Measurements from ENCODE around the gene RYR1. TPM values are rescaled to one million over a fixed set of nuclear protein-coding genes. Genes with fewer than 3 reads are reported as not detected.

Gene RYR1
- total and polyA plus RNA-seq, 2 donors (not counting 1 experiment from before 2014, with no cell fraction given): 0.43 to 3.8 TPM

DNA sequence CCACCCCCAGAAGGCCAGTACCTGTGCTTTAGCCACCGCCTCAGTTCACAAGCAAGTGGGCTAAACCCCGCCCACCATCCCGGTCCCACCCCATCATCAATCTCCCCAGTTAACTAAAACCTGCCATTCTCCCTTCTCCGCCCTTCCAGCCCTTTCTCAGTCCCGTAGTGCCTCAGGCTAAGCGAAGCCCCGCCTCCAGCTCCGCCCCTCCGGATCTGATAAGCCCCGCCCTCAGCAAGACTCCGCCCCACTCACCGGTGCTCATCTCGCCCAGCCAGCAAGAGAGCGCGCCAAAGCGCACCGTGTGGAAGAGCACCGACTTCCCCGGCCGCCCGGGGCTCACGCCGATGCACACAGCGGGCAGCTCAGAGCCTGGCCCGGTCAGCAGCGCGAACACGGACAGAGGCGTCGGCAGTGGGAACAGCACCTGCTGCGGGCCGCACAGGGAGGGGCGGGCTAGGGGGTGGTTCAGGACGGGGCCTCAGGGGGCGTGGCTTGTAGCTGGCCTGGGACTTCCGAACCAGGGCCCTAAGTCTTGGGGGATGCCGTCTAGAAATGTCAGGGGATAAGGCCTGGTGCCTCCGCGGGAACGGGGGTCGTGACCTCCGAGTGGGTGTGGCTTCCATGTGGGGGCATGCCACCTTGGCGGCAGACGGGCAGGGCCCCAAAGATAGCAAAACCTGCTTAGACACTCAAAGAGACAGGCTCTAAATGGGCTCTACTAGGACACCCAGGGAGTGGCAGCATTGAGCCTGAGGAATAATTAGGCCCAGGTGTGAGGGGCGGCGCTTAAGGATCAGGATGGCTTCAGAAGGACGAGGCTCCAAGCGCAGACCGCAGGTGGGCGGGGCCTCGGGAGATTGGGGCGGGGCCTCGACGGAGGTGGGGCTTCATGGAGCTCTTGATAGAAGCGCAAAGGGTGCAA lies 162.8 kb downstream of the RYR1 start:
- Mint-ChIP-seq H3K4me1 (no peaks in the 10 kb centered on the region), H3K27ac (no peak overlapping the region), H3K4me3 (no peak overlapping the region), H3K27me3 (no peaks in the 10 kb centered on the region), H3K9me3 (ENCODE audit: insufficient read depth) (no peaks in the 10 kb centered on the region)
- peaks cover 4 to 62% of the 10 kb centered on the region in 2 experiments for H3K36me3 ChIP-seq (replicated peaks in 1 of 2; ENCODE audit: control extremely low read depth in 1 of 2, control insufficient read depth in 1 of 2, extremely low read depth in 1 of 2, insufficient read depth in 2 of 2, low read length in 1 of 2)
- ChIA-PET POLR2A (no interaction called here), CTCF (interaction anchor here (0.8 to 1.3 kb wide), 2 partner anchors 38 to 81 kb away, joined by 3 read pairs; no protein-coding TSS in a partner anchor)
- WGBS (ENCODE audit: insufficient coverage): 93% methylated on average over 54 of the region's 55 CpGs
- H3K9ac ChIP-seq (ENCODE audit: low read length): no peak overlapping the region
- H2AFZ ChIP-seq (ENCODE audit: insufficient read depth, low read depth, low read length, poor library complexity, severe bottlenecking): no peak overlapping the region
- no peaks in the 10 kb centered on the region for H3K4me1 ChIP-seq (ENCODE audit: control insufficient read depth in 2 of 2, insufficient read depth in 2 of 2, low read length in 2 of 2)
- H3K27ac ChIP-seq (ENCODE audit: low read length in 2 of 2): no peak overlapping the region
- DNase-seq: no peak
- no peaks in the 10 kb centered on the region for H3K79me2 ChIP-seq (ENCODE audit: control insufficient read depth, insufficient read depth, low read length)
- no peak overlapping the region for H3K4me3 ChIP-seq (ENCODE audit: control extremely low read depth in 1 of 5, extremely low read depth in 1 of 5, insufficient read depth in 1 of 5, low read depth in 2 of 5, low read length in 4 of 5)
- no peaks in the 10 kb centered on the region for H3K27me3 ChIP-seq (replicated peaks in 1 of 4; ENCODE audit: control extremely low read depth in 1 of 4, control insufficient read depth in 3 of 4, insufficient read depth in 4 of 4, low read length in 3 of 4)
- no peaks in the 10 kb centered on the region for H4K20me1 ChIP-seq (ENCODE audit: control insufficient read depth, insufficient read depth, low read length, poor library complexity, severe bottlenecking)
- ATAC-seq (ENCODE audit: low read depth): peak; percentile 41
- no peak for TF ChIP-seq EZH2 (IDR thresholded peaks at IDR 0.05; ENCODE audit: borderline replicate concordance, insufficient read depth, low read depth, low read length, poor library complexity, severe bottlenecking)
- TF ChIP-seq, protein P1, sequence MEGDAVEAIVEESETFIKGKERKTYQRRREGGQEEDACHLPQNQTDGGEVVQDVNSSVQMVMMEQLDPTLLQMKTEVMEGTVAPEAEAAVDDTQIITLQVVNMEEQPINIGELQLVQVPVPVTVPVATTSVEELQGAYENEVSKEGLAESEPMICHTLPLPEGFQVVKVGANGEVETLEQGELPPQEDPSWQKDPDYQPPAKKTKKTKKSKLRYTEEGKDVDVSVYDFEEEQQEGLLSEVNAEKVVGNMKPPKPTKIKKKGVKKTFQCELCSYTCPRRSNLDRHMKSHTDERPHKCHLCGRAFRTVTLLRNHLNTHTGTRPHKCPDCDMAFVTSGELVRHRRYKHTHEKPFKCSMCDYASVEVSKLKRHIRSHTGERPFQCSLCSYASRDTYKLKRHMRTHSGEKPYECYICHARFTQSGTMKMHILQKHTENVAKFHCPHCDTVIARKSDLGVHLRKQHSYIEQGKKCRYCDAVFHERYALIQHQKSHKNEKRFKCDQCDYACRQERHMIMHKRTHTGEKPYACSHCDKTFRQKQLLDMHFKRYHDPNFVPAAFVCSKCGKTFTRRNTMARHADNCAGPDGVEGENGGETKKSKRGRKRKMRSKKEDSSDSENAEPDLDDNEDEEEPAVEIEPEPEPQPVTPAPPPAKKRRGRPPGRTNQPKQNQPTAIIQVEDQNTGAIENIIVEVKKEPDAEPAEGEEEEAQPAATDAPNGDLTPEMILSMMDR (IDR thresholded peaks at IDR 0.05): no peak
- no peak overlapping the region for H3K4me2 ChIP-seq (replicated peaks; ENCODE audit: low read depth, low read length, poor library complexity, severe bottlenecking)
- intact Hi-C loops (cut with micrococcal nuclease): no loop called here
- no peaks in the 10 kb centered on the region for H3K9me3 ChIP-seq (ENCODE audit: control extremely low read depth in 1 of 3, control insufficient read depth in 2 of 3, insufficient read depth in 1 of 3, low read length in 2 of 3)

DNA sequence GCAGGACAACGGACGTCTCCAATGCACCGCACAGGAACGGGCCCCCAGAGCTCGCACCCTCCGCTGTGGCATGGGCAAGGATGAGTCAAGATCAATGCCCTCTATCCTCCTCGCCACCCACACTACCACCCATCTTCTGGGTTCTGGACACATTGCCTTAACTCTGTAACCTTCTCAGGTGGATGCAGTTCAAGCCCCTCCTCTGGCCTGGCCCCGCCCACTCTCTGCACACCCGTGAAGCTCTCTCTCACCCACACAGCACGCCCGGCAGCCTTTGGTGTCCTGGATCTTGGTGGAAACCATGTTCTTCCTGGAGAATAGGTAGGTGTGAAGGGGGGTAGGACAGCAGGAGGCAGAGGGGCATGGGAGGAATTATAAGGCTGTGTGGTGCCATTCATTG lies 163.6 kb downstream of the RYR1 start:
- Histone ChIP-seq H3K9me3 (ENCODE audit: control extremely low read depth in 1 of 3, control insufficient read depth in 2 of 3, insufficient read depth in 1 of 3, low read length in 2 of 3) (no peaks in the 10 kb centered on the region), H3K9ac (ENCODE audit: low read length) (no peak overlapping the region), H3K4me2 (replicated peaks; ENCODE audit: low read depth, low read length, poor library complexity, severe bottlenecking) (no peak overlapping the region), H4K20me1 (ENCODE audit: control insufficient read depth, insufficient read depth, low read length, poor library complexity, severe bottlenecking) (no peaks in the 10 kb centered on the region), H3K27me3 (replicated peaks in 1 of 4; ENCODE audit: control extremely low read depth in 1 of 4, control insufficient read depth in 3 of 4, insufficient read depth in 4 of 4, low read length in 3 of 4) (no peaks in the 10 kb centered on the region), H3K79me2 (ENCODE audit: control insufficient read depth, insufficient read depth, low read length) (no peaks in the 10 kb centered on the region), H3K4me1 (ENCODE audit: control insufficient read depth in 2 of 2, insufficient read depth in 2 of 2, low read length in 2 of 2) (no peaks in the 10 kb centered on the region), H3K36me3 (replicated peaks in 1 of 2; ENCODE audit: control extremely low read depth in 1 of 2, control insufficient read depth in 1 of 2, extremely low read depth in 1 of 2, insufficient read depth in 2 of 2, low read length in 1 of 2) (peaks cover 4 to 61% of the 10 kb centered on the region in 2 experiments), H2AFZ (ENCODE audit: insufficient read depth, low read depth, low read length, poor library complexity, severe bottlenecking) (no peak overlapping the region), H3K27ac (ENCODE audit: low read length in 2 of 2) (no peak overlapping the region), H3K4me3 (ENCODE audit: control extremely low read depth in 1 of 5, extremely low read depth in 1 of 5, insufficient read depth in 1 of 5, low read depth in 2 of 5, low read length in 4 of 5) (no peak overlapping the region)
- Mint-ChIP-seq H3K9me3 (ENCODE audit: insufficient read depth) (no peaks in the 10 kb centered on the region), H3K4me3 (no peak overlapping the region), H3K27me3 (no peaks in the 10 kb centered on the region), H3K27ac (peak overlapping the region; percentile 20), H3K4me1 (no peaks in the 10 kb centered on the region)
- intact Hi-C loops (cut with micrococcal nuclease): no loop called here
- TF ChIP-seq, protein P1 (IDR thresholded peaks at IDR 0.05): no peak
- TF ChIP-seq EZH2 (IDR thresholded peaks at IDR 0.05; ENCODE audit: borderline replicate concordance, insufficient read depth, low read depth, low read length, poor library complexity, severe bottlenecking): no peak
- DNase-seq (no peak), ATAC-seq (ENCODE audit: low read depth) (no peak)
- ChIA-PET POLR2A (no interaction called here), CTCF (no interaction called here)
- 99% methylated on average over 6 of the region's 11 CpGs for WGBS (ENCODE audit: insufficient coverage)

All from B cell (primary cell).